ENCODE measurements around the gene HIVEP1.
A peak's percentile ranks its signal among the peaks of the same experiment; 100 is the strongest.

Gene HIVEP1

DNA sequence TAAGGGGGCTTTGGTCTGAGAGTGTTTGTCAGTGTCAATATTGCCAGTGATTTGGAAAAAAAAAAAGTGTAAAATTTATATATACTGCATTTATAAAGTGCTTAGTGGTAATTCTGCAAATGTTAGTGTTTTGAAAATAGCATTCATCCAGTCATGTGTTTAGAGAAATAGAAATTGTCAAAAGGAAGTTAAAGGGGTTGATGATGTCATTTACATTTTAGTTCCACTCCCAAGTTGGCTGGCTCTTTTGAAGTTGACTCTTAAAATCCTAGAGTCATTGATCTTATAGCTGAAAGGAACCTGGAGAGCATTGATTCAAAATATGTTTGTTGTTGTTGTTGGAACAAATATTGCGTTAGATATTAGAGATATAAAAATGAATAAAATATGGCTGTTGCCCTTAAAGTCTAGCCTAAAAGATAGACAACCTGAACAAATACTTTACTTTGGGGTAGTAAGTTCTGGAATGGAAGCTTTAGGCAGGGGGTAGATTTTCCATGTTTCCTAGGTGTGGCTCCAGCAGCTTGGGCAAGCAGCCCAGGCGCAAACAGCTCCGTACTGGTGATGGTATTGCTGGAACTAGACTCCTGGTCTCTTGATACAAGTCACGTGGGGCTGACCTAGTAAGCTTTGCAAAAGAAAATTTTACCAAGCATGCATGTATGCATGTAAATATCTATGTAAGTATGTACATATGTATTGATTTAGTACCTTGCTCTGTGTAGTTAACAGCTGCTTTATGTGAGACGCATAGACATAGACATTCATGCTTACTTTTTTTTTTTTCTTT, 46.3 kb downstream of the HIVEP1 start:
- FAIRE-seq = peak; percentile 53
- DNase-seq (ENCODE audit: insufficient read length) = no peak
- no peak for TF ChIP-seq TAF1 (IDR thresholded peaks at IDR 0.05; ENCODE audit: borderline replicate concordance, low read depth, low read length)
- no peak for TF ChIP-seq POLR2AphosphoS5 (IDR thresholded peaks at IDR 0.05; ENCODE audit: low read depth, low read length)
- TF ChIP-seq POLR2A (IDR thresholded peaks at IDR 0.05; ENCODE audit: low read depth, low read length) = no peak

- DNase-seq (ENCODE audit: insufficient read length) = no peak
- FAIRE-seq = peak; percentile 94
- TF ChIP-seq POLR2A (IDR thresholded peaks at IDR 0.05; ENCODE audit: low read depth, low read length) = peak; percentile 58; the same call in 1 of the 2 replicates
- peak; percentile 73 for TF ChIP-seq POLR2AphosphoS5 (IDR thresholded peaks at IDR 0.05; ENCODE audit: low read depth, low read length)
- TF ChIP-seq TAF1 (IDR thresholded peaks at IDR 0.05; ENCODE audit: borderline replicate concordance, low read depth, low read length) = no peak
These were observed 48.9 kb downstream of the HIVEP1 start for GRCh38 chr6:12060780-12061609.

- FAIRE-seq (peak; percentile 33), DNase-seq (ENCODE audit: insufficient read length) (no peak)
- TF ChIP-seq POLR2AphosphoS5 (IDR thresholded peaks at IDR 0.05; ENCODE audit: low read depth, low read length) (no peak), POLR2A (IDR thresholded peaks at IDR 0.05; ENCODE audit: low read depth, low read length) (no peak), TAF1 (IDR thresholded peaks at IDR 0.05; ENCODE audit: borderline replicate concordance, low read depth, low read length) (no peak)
These were observed 50.5 kb downstream of the HIVEP1 start for GRCh38 chr6:12062605-12063004.

- DNase-seq (ENCODE audit: insufficient read length) = no peak
- TF ChIP-seq TAF1 (IDR thresholded peaks at IDR 0.05; ENCODE audit: borderline replicate concordance, low read depth, low read length) (no peak), POLR2A (IDR thresholded peaks at IDR 0.05; ENCODE audit: low read depth, low read length) (no peak), POLR2AphosphoS5 (IDR thresholded peaks at IDR 0.05; ENCODE audit: low read depth, low read length) (no peak)
- FAIRE-seq = peak; percentile 68
These were observed 52.0 kb downstream of the HIVEP1 start for GRCh38 chr6:12064131-12064530.

- TF ChIP-seq POLR2A (IDR thresholded peaks at IDR 0.05; ENCODE audit: low read depth, low read length) (no peak), TAF1 (IDR thresholded peaks at IDR 0.05; ENCODE audit: borderline replicate concordance, low read depth, low read length) (no peak), POLR2AphosphoS5 (IDR thresholded peaks at IDR 0.05; ENCODE audit: low read depth, low read length) (no peak)
- DNase-seq (ENCODE audit: insufficient read length) = no peak
- peak; percentile 91 for FAIRE-seq
These were observed 52.5 kb downstream of the HIVEP1 start for GRCh38 chr6:12064538-12065071.

DNA sequence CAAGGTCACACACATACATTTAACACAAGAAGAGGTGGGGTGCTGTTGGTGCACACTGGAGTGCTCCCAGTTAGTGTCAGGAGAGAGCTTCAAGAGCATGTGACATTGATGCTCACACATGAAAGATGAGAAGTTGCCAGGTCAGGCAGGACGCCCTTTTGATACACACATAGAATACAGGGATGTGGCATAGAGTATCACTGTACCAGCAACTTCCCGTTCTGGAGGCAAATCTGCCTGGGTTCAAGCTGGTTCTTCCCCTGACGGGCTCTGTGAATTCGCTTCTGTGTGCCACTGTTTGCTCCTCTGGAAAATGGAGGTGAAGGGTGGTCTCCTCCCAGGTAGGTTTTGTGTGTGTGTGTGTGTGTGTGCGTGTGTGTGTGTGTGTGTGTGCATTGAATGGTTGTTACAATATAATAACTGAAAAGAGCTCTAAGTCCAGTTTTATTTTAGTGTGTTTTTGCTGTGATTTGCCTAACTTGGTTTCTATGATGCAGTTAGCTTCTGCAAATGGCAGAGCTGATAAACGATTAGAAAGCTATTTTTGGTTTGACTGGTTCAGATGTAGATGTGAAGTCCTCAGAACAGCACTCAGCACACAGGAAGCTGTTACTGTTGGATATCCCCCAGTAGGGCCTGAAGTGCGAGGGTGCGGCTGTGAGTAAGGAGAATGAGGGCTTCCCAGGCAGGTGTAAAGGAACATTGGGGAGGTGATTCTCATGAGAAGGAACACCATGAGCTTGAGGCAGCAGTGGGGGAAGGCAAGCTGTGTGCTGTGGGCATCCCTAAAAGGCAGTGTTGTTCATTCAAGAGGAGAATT, 53.4 kb downstream of the HIVEP1 start:
- TF ChIP-seq TAF1 (IDR thresholded peaks at IDR 0.05; ENCODE audit: borderline replicate concordance, low read depth, low read length) (no peak), POLR2A (IDR thresholded peaks at IDR 0.05; ENCODE audit: low read depth, low read length) (0 out of 2 replicates have a peak, but pooled peaks have one; percentile 52), POLR2AphosphoS5 (IDR thresholded peaks at IDR 0.05; ENCODE audit: low read depth, low read length) (peak; percentile 59)
- no peak for DNase-seq (ENCODE audit: insufficient read length)
- FAIRE-seq = no peak

DNA sequence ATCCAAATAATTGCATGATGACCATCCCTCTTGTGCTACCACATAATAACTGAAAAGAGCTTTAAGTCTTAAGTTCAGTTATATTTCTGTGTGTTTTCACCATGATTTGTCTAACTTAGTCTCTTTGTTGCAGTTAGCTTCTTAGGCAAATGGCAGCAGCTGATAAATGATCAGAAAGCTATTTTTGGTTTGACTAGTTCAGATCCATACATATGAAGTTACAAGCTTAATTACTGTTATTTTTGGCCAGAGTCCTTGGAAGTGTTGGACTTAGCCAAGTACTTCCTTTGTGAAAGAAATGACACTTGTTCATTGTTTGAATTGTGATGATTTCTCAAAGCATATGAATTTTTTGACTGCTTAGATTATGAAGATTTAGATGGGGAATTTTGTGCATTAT, 54.2 kb downstream of the HIVEP1 start:
- no peak for FAIRE-seq
- no peak for TF ChIP-seq POLR2A (IDR thresholded peaks at IDR 0.05; ENCODE audit: low read depth, low read length)
- no peak for TF ChIP-seq TAF1 (IDR thresholded peaks at IDR 0.05; ENCODE audit: borderline replicate concordance, low read depth, low read length)
- TF ChIP-seq POLR2AphosphoS5 (IDR thresholded peaks at IDR 0.05; ENCODE audit: low read depth, low read length) = no peak
- DNase-seq (ENCODE audit: insufficient read length) = no peak

DNA sequence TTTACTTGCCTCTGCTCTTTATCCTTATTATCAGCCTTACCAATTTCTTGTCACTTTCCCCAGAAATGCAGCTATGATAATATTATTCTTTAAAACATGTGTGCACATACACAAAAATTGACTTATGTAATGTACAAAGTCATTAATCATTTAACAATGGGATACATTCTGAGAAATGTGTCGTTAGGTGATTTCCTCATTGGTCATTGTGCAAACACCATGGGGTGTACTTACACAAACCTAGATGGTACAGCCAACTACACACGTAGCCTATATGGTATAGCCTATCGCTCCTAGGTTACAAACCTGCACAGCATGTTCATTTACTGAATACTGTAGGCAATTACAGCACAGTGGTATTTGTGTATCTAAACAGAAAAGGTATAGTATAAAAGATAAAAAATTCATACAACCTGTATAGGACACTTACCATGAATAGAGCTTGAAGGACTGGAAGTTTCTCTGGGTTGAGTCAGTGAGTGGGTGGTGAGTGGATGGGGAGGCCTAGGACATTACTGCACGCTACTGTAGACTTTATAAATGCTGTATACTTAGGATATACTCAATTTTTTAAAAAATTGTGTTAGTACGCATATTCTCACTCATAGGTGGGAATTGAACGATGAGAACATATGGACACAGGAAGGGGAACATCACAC, 56.9 kb downstream of the HIVEP1 start:
- no peak for FAIRE-seq
- TF ChIP-seq POLR2A (IDR thresholded peaks at IDR 0.05; ENCODE audit: low read depth, low read length) = no peak
- no peak for TF ChIP-seq TAF1 (IDR thresholded peaks at IDR 0.05; ENCODE audit: borderline replicate concordance, low read depth, low read length)
- TF ChIP-seq POLR2AphosphoS5 (IDR thresholded peaks at IDR 0.05; ENCODE audit: low read depth, low read length) = no peak
- DNase-seq (ENCODE audit: insufficient read length) = no peak

DNA sequence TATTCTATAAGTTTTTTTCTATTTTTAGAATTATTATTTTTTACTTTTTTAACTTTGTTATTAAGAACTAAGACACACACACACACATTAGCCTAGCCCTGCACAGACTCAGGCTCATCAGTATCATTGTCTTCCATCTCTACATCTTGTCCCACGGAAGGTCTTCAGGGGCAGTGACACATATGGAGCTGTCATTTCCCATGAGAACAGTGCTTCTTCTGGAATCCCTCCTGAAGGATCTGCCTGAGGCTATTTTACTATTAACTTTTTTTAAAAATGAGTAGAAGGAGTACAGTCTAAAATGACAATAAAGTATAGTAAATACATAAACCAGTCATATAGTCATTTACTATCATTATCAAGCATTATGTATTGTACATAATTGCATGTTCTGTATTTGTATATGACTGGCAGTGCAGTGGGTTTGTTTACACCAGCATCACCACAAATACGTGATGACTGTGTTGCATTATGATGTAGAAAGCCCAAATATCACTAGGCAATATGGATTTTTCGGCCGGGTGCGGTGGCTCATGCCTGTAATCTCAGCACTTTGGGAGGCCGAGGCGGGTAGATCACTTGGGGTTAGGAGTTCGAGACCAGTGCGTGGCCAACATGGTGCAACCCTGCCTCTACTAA, 57.9 kb downstream of the HIVEP1 start:
- no peak for FAIRE-seq
- no peak for DNase-seq (ENCODE audit: insufficient read length)
- no peak for TF ChIP-seq TAF1 (IDR thresholded peaks at IDR 0.05; ENCODE audit: borderline replicate concordance, low read depth, low read length)
- TF ChIP-seq POLR2AphosphoS5 (IDR thresholded peaks at IDR 0.05; ENCODE audit: low read depth, low read length) = no peak
- no peak for TF ChIP-seq POLR2A (IDR thresholded peaks at IDR 0.05; ENCODE audit: low read depth, low read length)

DNA sequence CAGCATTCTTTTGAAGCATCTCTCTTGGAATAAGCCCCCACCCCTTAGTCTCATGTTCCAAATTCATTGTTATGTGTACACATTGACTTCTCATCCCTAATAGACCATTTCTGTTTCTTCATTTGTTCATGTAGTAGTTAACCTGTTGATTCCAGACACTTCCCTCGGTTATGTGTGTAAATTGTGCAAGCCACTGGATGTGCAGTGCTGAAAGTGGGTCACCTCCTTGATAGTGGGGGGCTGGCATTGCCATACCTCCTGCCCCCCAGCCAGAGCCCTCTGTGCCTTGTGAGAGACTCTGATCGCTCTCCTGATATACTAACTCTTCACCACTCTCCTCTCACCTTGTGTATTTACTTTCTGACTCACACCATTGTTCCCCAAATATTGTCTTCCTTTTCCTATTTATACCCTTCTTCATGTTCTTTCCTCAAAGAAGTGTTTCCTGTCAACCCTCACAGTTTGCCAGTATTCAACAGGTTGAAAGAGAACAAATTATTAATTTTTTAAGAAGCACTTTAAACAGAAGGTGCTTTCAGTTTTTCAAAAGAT, 59.0 kb downstream of the HIVEP1 start:
- FAIRE-seq = no peak
- TF ChIP-seq TAF1 (IDR thresholded peaks at IDR 0.05; ENCODE audit: borderline replicate concordance, low read depth, low read length) = no peak

More for the DNA sequence above, 59.0 kb downstream of the HIVEP1 start:
- DNase-seq (ENCODE audit: insufficient read length) = no peak

All from GM12892 (cell line).